NB4 (cell line): ENCODE results near the gene RXRA.

Experiments
- MYC ChIP-seq: IDR thresholded peaks from 2 replicates; pipeline ENCODE4 v1.6.1; 2011; ENCODE audit warnings: low read depth, low read length
- POLR2A ChIP-seq: IDR thresholded peaks from 2 replicates; pipeline ENCODE4 v1.6.1; 2011; ENCODE audit warnings: mild to moderate bottlenecking; ENCODE audit not compliant: insufficient read length; ENCODE audit errors: extremely low read depth
- TF ChIP-seq, protein P1 (sequence below): IDR thresholded peaks from one replicate; pipeline ENCODE4 v1.5.1; 2012; ENCODE audit warnings: low read depth, low read length
- TF ChIP-seq, protein P2 (sequence below): IDR thresholded peaks from 2 replicates; pipeline ENCODE4 v1.6.1; 2011; ENCODE audit warnings: low read depth, low read length

DNA sequence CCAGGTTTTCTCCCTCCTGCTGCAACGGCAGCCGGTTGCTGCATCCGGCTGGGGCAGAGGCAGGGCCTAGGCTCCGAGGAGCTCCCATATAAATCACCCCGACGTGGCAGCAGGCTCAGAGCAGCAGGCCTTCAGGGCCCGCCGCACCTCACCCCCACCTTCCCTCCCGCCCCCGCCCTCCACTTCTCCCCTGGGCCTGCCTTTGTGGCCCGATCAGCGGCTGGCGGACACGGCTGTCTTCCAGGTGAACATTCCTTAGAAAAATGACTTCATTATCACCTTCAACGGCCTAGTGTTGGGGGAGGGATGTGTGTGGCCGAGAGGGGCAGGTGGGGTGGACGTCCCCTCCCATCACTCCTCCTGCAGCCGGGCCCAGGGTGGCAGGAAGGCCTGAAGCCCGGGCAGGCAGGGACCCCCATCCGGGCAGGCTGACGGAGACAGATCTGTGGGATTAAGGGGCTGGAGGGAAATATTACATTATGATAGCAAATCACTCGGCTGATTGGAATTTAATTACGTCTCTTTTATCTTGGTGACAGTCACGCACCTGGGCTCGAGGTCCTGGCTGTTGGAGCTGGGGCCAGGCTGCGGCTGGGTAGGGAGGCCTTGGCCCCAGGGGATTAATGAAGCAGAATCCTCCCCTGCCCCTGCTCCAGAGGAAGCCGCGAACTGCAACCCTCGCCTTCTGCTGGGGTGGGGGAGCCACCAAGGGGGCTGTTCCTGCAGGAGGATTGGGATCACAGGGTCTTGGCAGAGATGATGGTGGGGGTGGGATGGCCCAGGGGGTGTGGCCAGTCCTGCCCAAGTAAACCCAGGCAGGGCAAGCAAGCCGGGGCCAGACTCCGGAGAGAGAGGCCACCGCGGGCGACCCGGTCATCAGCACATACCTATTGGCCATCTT lies 38.4 kb upstream of the RXRA start:
- TF ChIP-seq, protein P1, sequence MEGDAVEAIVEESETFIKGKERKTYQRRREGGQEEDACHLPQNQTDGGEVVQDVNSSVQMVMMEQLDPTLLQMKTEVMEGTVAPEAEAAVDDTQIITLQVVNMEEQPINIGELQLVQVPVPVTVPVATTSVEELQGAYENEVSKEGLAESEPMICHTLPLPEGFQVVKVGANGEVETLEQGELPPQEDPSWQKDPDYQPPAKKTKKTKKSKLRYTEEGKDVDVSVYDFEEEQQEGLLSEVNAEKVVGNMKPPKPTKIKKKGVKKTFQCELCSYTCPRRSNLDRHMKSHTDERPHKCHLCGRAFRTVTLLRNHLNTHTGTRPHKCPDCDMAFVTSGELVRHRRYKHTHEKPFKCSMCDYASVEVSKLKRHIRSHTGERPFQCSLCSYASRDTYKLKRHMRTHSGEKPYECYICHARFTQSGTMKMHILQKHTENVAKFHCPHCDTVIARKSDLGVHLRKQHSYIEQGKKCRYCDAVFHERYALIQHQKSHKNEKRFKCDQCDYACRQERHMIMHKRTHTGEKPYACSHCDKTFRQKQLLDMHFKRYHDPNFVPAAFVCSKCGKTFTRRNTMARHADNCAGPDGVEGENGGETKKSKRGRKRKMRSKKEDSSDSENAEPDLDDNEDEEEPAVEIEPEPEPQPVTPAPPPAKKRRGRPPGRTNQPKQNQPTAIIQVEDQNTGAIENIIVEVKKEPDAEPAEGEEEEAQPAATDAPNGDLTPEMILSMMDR: no peak
- no peak for TF ChIP-seq POLR2A
- no peak for TF ChIP-seq MYC
- TF ChIP-seq, protein P2, sequence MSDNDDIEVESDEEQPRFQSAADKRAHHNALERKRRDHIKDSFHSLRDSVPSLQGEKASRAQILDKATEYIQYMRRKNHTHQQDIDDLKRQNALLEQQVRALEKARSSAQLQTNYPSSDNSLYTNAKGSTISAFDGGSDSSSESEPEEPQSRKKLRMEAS: no peak
